ENCODE measurements around the gene WDPCP.

DNA sequence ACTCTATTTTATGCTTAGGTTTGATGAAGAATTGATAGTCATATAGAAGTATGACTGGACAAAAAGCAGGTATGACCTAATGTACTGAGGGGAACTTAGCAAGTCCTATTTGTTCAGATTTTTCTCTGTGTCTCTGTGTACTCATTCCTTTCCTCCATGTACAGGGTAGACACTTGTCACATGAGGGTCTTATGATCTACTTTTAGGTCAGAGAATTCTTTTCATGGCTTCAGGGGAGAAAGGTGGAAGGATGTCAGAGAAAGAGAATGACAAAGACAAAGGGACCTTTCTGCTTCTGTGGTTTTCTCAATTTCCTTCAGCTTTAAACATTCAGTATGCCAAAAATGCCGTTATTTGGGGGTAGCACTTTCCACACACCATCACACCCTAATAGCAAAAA, 181.6 kb downstream of the WDPCP start:
- TF ChIP-seq CTCF (IDR thresholded peaks at IDR 0.05) (no peak), ZFP36 (IDR thresholded peaks at IDR 0.05; ENCODE audit: borderline replicate concordance, partially characterized antibody) (no peak), MAFK (IDR thresholded peaks at IDR 0.05; ENCODE audit: partially characterized antibody) (no peak), RAD21 (conservative IDR thresholded peaks at IDR 0.05 in 1 of 2, IDR thresholded peaks at IDR 0.05 in 1 of 2) (no peak)

All from A549 (cell line).